GM19467 (cell line): ENCODE results near the gene DAB1.

ENCODE experiments used
- ATAC-seq: cut with Tn5 transposase; IDR thresholded peaks from one replicate; pipeline ENCODE4 v1.9.1; 2021; ENCODE audit warnings: mild to moderate bottlenecking, moderate library complexity; ENCODE audit not compliant: unreplicated experiment

Gene DAB1

GRCh38 chr1:57423656-57424211, at the start of gene DAB1:
Gene DAB1 (minus strand): TSS chr1:57424060. CDS start chr1:57291030, 133,030 bp downstream.
- no peak for ATAC-seq

DNA sequence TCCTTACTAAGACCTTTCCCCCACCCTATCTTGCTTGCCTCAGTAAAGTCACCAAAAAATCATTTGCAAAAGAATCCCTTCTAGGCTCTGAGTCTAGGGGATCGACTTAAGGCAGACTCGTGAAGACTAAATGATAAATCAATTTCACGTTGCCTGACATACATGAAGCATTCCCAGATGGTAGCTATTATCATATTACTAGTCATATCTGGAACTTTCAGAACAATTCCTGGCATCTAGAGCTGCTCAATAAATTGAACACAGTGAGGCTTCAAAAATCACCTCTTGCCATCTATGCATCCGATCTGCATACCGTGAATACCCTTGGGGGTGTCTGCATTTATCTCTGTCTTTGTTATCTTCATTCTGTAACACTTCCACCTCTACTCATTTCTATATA, 49.6 kb upstream of the DAB1 start:
- ATAC-seq, result no peak

DNA sequence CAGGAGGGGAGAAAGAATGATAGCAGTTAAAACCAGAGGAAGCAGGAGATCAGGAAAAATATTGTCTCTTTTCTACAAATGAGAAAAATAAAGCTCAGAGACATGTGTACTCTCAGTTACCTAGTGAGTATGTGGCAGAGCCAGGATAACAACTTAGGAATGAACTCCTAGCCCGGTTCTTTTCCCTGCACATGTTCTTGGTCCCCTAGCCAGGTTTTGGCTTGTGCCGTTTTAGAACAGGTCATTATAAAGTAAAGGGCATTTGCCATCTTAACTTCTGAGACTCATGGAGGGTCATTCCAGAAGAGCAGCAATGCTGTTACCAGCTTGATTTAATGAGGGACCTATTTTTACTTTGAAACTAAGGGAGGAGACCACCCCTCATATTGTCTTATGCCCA, 48.1 kb upstream of the DAB1 start:
- no peak for ATAC-seq

DNA sequence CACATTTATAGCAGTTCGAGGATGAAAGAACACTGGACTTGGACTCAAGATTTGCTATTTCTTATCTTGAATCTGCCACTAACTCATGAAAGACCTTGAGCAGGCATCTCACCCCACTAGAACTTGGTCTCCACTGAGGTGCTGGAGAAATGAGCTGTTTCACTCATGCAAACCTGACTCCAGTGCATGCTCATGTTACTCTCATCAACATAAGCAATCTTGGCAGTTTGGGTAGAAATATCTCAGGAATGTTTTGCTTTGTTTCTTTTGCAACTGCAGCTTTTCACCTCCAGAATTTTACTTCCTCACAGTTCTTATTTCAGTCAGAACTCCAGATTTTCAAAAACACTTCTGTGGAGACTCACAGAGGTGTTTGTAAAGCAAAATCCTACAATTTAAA, 46.2 kb upstream of the DAB1 start:
- no peak for ATAC-seq

DNA sequence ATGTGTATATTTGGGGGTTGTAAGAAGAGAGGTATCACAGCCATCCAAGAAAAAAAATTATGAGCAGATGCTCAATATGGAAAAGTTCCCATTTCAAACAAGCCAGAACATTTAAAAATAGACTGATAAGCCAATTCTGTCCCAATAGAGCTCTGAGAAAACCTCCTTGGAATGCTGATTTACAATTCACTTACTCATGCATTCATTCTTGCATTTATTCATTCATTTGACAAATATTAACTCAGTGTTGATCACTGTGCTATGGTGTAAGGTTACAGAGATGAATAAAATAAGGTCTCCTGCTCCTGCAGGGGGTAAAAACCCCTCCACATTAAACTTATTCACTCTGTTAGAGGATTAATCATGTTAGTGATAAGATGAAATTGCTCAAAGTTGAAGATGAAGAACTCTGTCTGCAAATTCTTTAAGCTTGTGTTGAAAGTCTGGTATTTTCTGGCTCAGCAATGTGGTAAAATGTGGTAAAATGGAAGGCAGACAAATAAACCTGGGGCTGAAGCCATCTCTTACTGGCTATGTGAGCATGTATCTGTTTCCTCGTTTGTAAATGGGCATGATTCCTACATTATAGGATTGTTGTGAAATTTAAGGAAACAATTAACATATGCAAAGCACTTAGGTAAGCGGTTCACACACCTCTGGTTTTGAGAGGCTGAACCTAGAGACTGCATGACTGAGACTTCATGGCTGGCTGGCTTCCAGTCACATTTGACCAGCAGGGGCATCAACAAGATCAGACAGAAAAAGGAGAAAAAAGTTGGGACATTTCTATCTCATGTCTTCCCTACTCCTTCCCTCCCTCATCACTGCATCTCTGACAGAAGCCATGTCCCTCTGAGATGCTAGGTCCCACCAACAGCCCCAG, 45.0 kb upstream of the DAB1 start:
- no peak for ATAC-seq

GRCh38 chr1:57467830-57468229, 44.0 kb upstream of the DAB1 start:
- no peak for ATAC-seq

- ATAC-seq, result no peak
Observed at GRCh38 chr1:57464756-57465155, 40.9 kb upstream of the DAB1 start.

DNA sequence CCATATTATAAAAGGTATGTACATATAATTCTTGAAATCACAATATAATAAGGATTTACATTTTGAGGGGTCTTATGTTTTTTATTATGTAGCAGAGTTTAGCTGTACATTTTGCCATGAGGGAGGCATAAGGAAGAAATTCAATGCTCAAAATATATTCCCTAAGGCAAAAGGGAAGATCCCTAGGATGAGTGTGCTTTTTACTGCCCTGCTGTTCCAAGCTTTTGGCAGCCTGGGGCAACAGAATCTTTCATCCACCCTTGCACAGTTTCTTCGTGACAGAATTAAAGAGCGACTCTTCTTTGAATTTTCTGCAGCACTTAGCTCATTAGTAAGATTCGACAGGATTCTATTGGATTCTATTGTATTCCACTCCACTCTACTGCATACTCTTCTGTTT, 39.5 kb upstream of the DAB1 start:
- ATAC-seq, result no peak

DNA sequence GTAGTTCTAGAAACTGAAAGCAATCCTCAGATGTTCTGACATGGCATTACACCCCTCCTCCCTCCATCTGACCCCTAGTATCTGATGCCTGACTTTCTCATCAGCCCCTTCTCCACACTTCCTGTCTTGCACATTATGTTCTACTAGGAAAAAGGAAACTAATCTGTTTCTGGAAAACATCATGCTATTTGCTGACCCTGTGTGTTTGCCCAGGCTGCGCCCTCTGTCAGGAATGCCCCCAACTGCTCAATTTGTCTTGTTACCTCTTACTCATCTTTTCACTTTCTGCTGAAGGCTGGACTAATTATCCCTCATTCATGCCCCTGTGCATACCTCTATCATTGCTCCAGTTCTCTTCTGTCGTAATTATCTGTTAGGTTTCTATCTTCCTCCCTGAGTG, 37.5 kb upstream of the DAB1 start:
- no peak for ATAC-seq

DNA sequence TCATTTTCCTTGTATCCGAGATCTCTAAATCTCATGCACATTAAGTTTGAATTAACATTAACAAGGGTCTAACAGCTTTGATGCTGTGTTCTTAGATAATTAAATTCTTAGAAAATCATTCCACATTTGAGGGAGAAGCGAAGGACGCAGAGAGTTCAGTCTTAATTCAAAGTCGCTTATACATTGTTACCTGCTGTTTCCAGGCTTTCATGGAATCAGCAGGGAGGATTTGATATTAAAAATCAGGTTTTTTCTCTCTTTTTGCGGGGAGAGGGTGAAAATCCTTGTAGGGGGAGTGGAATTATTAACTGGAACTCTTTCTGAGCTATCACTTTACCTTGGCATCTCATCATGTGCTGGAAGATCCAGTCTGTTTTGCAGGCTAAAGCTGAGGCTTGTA, 27.7 kb upstream of the DAB1 start:
- no peak for ATAC-seq

DNA sequence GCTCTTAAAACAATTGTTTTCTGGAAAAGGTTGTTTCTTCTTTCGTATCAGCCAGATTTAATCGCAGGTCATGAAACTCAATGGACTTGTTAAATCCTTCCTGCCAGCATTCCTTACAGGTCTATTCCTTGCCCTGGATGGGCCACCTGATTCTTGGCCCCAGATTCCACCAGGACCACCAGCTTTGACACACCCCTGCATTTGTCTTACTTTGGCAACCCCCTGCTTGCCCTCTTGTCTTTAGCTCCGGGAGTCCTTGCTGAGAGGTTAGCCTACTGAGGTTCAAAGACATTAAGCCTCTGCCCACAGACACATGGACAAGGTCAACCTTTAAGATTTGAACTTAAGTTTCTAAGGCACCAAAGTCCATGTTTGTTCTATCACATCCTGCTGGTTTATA, 27.1 kb upstream of the DAB1 start:
- ATAC-seq, result no peak

- ATAC-seq, result no peak
Observed at GRCh38 chr1:57447551-57447950, 23.7 kb upstream of the DAB1 start.

DNA sequence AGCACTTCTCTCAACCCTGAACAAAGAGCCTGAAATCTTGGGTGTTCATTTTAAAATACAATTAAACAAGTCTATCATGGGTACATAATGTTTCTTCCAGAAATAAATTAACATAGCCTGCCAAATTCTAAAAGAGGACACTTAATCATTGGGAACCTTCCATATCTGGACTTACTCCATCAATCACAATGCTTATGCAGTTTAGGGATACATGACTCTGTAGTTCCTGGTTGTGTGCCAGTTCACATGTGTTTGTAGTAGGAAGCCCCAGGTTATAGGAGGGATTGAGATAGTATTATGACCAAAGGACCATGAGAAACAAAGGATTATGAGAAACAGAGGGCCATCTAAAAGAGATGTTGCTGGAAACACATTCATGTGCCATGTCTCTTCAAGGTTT, 19.1 kb upstream of the DAB1 start:
- ATAC-seq, result no peak

- no peak for ATAC-seq
Observed at GRCh38 chr1:57440096-57440495, 16.2 kb upstream of the DAB1 start.

DNA sequence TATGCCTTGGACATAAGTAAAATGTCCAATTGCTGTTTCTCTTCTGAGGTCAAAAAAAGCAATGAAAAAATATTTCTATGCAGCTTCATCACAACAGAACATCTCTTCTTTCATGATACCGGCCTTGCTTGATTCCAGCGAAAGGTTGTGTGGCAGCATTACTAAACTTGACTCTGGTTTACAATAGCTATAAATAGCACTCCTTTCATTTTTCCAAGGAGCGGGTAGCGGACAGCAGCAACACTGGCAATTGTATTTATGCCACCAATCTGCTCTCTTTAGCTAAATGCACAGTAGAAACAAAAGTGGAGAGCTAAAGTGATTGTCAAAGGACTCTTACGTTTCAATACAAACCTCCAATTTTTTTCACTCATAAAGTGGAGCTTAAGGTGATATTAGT, 7.5 kb upstream of the DAB1 start:
- ATAC-seq, result no peak

DNA sequence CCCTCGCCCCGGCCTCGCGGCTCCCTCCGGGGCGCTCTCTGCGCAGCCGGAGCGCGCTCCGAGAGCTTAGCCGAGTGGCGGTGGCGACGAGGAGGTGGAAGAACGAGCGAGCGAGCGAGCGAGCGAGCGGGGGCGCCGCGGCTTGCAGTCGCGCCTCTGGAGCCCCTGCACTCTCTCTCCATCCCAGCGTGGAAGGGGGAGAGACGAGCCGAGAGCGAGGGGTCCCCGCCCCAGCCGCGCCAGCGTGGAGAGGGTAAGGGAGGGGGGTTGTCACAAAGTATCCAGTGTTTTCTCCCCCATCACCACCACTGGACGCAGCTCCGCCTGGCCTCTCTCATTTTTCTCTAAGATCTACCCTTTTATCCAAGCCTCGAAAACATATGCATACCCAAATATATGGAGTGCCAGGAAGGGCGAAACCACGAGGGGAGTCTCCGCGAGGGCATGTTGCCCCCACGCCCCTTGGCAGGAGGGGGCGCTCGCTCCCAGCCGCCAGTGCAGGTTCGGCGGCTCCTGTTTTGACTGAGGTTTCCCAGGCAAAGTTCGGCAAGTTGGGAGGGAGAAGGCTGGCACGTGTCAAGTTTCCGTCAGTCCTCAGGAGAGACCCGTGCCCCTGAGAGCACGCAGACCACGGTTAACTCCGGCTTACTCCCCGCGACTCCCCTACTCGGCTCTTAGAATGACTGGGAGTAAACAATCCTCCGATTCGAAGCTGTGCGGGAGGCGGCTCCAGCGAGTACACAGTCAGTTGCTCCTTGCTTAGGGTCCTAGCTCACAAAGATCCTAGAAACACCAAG, 569 bp upstream of the DAB1 start:
- ATAC-seq, result no peak

DNA sequence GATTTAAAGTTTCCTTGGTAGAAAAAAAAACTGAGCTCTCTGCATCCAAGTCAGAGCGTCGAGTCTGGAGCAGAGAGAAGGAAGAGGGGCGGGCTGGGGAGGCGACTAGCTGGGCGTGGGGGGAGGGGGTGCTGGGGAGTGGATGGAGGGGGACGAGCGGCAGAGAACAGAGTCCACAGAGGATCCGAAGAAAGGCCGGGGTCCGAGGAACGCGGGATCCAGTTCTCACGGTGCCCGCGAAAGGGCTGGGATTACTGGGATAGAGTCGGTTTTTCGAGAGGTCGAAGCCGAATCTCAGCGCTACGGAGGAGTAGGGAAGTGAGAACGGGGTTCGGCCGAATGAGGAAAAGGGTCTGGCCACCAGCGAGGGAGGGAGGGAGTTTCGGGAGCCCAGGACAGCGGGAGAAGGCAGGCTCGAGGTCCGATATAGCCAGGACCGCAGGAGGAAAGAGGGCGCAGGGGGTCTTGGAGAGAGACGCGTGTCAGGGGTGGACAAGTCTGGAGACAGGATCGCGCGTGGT, 665 bp downstream of the DAB1 start:
- ATAC-seq, result no peak

- no peak for ATAC-seq
Observed at GRCh38 chr1:57422271-57423134, 1.4 kb downstream of the DAB1 start.

DNA sequence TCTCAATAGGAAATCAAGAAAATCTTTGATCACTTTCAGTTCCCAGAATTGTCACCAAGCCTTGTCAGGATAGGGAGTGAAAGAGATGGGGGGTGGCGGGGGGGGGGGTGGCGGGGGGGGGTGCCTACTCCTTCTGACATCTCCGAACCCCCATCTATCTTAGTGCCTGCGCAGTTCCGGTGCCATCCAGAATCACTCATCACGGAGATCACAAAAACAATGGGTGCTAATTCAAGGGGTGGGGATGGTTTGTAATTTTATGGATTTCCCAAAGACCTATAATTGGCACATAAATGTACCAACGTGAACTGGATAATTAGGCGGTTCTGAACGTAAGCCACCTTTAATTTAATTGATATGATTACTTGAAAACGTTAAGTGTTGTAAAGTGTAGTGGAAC, 2.1 kb downstream of the DAB1 start:
- ATAC-seq, result no peak

DNA sequence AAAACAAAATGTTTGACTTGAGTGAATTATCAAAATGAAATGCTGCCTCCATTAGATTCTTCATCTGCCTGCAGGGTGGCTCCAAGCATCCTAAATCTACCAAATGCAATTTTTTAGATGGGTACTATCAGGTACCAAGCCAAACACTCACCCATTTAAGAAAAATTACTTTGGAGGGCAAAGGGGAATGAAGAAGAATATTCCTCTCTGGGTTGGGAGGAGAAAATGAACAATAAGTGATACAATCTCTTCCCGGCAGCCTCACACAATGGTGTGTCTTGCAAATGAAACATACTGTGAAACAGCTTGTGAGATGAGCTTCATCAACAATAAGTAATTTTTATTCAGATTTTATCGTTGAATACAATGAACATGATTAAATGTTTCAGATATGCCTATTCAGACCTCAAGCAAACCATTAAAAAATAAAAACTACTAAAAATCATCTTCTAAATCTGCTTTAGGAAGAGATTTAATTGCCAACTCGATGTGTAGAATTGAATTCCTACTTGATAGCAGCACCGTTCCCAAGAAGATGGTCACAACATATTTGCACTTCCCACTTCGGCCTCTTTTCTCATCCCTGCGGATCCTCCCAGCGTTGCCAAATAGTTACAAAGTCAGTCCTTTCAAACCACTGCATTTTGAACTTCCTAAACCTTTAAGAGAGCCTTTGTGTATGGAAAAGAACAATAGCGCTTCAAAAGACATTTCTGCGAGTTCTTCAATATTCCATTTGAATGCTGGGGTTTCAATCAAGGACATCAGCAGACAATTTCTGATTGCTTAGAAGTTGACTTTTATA, 2.7 kb downstream of the DAB1 start:
- ATAC-seq, result no peak
